Activated T-cell treated with anti-CD3 and anti-CD28 coated beads, Interleukin-2, amount 50 U/mL, for 1 hour (primary cell): ENCODE data around the gene TRPV4.

Experiments used
- DNase-seq: peaks from one replicate; pipeline ENCODE4 v3.0.0-alpha.2; 2020

The TRPV4 gene

DNA sequence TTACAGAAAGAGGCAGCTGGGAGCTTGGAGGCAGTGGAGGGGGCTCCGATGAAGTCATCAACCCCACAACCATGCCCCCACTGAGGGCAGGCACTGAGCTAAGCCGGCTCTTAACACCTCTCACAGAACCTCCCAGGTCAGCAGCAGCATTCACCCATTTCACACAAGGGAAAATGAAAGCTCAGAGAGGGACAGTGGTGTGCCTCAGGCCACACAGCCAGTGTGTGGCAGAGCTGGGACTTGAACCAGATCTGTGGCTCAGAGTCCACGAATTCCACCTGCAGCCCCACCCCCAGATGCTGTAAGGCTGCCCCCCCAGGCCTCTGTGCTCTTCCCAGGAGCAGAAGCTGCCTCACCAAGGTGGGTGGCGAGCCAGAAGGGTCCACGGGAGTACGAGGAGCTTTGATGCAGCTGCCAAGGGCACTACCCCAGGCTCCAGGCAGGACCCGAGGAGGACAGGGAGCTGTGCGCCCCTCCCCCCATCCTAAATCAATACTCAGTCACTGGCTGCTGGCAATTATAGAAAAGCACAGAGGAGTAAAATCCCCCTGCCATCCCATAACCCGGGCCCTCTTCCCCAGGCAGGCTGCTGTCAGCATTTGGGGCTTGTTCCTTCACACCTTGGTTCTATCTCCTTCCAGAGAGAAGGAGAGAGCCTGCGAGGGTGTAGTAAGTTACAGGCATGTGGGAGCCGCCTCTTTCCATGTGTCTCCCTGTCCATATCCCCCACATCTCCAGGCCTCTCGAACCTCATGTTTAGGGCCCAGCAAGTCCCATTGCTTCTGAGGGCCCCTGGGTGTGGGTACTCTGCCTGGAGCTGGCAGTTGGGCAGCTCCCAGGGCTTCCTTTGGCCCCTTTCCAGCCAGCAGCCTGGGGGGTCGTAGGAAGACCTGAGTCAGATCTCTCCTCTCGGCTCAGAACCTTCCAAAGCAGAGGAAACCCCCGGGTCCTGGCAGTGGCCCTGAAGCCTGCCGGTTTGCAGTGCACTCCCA is 72.0 kb downstream of the TRPV4 start:
- no peak for DNase-seq

DNA sequence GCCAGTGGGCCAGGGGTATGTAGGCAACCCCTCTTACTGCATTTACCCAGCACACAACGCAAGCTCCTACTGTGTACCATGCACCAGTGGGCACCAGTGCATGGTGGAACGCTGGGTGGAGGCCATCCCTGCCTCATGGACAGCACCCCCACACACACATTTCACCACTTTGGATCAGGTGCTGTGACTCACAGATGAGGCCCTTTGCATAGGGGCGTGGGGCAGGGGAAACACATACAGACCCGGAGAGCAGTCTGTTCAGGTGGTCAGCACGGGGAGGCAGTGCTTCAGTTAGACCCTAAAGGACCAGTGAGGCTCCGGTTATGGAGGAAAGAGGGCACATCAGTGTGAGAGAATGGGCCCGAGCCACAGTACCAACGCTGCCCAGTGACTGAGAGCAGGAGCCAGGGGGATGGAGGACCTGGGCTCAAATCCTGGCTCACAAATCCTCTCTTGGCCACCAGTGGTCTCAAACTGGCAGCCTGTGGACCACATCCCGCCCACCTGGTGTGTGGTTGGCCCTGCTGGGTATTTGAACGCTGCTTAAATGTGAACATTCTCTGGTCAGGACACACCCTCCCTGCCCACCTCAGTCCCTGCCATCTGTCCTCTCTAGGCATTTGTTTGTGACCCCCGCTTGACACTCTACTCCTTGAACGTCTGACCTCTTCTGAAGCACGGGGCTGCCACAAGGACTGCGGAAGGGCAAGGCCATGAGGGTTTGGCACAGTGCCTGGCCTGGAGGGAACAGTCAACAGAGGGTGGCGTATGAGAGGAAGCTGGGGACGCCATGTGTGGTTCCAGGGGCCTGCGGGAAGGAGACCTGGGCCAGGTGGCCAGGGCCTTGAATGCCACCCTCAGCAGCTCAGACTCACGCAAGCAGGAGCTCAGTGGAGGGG is 72.9 kb downstream of the TRPV4 start:
- DNase-seq: no peak

DNA sequence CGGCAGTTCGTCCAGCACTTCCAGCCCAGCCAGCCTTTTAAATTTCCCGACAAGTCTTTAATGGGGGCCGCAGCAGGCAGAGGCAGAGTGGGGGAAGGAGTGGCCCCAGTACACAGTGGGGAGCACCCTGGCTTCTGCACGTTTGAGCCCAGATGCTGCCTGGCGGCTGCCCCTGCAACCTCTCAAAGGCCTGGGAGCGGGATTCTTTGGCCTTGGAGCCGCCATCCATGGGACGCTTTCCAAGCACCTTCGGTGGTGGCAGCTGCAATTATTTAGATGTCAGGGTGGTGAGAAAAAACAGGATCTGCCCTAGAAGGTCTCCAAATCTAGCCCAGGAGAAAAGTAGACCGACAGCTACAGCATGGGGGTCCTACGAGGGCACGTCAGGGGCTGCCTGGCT is 73.6 kb downstream of the TRPV4 start:
- DNase-seq: peak; percentile 5

DNA sequence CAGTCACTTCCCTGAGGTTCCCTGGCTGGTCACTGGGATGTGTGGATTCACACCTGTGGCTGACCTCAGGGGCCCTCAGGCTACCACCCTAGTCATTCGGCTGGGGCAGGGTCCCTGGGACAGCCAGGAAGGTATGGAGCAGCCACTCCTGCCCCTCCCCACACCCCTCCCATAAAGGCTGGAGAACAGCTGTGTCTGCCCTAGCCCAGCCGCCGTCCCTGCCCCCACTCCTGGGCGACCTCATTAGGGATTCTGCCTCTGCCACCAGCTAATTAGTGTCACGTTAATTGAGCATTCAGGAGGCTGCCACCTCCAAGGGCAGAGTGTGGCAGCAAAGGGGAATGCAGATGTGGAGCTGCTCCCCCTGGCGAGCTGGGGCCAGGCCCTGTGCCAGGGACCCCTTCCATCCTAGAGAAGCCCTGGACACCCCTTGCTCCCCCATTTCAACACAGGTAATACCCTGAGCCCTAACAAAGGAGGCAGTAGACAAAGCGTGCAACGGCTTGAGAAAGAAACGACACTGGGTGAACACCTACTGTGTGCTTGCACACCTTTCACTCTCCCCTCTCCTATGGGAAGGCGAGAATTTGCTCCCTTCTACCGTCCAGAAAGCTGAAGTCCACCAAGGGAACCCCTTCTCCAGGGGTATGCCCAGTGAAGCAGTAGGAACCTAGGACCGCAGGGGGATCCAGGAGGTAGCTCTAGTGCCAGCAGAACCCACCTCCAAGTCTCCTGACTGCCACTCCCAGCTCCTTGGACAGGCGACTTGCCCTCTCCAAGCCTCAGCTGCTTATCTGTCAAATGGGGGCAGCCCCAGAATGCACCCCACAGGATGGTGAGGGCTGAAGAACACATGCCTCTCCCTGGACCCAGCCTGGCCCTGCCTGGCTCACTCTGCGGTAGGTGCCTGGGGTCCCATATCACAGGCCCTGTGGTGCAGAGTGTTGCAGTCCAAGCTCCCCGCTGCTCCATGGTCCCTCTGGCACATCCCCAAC is 74.5 kb downstream of the TRPV4 start:
- peak; percentile 11 for DNase-seq

DNA sequence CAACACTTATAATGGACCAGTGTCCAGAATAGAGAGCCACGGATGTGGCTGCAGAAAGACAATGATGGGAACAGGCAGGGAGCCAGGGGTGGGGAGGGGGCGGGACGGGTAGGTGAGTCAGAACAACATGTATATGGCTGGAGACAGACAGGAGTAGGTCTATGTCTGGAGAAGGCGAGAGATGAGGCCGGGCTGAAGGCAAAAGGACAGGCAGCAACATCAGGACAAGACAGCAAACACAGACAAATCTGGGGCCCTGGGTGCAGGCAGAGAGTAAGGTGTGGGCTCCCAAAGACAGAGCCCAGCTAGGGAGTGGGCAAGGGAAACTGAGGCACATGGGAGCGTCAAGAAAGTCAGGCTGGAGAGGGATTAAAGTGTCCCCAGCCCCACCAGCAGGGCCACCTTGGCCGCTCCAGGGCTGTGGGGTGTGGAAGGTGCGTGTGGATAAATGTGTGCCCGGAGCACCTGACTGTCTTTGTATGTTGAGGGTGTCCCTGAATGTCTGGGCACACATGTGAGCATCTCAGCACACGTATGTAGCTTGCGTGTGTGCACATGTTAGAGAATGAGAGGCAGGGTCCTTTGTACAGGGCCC is 75.4 kb downstream of the TRPV4 start:
- DNase-seq: peak; percentile 7

DNA sequence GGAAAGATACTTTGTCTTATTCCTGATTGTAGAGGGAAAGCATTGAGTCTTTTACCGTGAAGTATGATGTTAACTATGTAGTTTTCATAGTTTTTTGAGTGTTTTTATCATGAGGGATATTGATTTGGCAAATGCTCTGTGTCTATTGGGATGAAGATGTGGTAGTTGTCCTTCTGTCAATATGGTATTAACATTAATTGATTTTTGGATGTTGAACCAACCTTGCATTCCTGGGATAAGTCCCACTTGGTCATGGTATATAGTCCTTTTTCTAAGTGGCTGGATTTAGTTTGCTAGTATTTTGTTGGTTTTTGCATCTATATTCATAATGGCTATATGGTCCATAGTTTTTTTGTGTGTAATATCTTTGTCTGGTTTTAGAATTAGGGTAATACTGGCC is 76.7 kb downstream of the TRPV4 start:
- no peak for DNase-seq

DNA sequence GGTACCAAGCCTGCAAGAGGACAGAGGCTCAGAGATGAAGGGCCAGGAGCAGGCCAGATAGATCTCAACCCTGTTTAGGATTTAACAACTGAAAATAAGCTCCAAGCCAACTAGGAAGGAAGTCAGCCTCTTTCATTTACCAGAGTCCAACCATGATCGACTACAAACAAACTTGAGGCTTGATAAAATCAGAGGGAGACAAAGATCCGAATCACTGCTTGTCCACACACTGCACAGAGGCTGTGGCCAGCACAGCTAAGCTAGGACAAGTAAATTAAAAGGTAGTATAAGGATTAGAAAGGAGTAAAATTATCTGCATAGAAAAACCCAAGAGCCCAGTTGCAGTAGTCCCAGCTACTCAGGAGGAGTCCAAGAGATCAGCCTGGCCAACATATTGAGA is 79.2 kb downstream of the TRPV4 start:
- no peak for DNase-seq

DNA sequence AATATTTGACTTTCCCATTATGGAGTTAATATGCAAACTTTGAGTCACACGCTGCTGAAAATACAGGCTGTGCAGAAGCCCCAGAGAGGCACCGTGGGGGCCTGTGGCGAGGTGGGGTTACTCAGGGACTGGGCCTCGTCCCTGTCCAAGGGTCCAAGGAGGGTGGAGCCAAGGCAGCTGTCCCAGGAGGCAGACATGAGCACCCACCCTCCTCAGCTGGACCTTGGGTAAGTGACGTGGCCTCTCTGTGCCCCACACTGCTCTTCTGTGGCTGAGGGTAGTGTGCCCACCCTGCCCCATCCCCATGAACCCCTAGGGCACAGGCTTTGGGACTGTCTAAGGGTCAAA is 80.2 kb downstream of the TRPV4 start:
- DNase-seq: peak; percentile 2

DNA sequence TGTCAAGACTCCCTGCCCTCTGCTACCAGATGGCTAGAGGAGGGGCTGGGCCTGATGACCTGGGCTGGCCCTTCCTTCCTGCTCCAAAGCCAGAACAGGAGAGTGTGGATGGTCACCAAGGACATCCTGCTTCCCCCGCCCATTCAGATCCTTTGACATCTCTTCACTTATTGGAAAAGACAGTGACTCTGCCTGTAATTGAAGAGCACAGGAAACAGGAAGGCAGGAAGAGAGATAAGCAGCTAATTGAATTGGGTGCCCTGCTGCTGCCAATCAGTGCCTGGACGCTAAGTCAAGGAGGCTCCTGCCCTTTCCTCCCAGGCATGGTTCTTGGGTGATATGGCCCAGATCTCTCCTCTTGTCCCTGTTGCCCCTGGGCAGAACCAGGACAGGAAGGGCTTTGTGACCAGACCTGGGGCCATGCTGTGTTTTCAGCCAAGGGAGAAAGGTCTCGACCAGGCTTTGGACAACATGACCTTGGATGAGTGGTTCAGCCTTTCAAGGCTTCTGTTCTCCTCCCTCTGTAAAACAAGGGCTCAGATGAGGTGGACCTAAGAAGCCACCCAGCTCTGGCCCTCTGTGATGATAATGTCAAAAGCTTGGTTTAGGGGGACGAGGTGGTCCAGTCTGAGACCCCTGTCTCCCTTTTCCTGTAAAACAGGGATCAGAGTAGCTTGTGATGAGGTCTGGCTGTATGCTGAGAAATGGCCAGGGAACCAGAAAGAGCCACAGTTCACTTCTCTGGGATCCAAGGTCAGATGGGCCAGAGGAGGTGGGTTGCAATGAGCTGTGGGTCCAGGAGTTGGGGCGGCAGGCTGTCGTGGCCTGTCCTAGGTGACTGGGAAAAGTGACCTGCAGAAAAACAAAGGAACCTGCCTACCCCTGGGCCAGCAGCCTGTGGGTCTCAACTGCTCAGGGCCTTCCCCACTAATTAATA is 80.8 kb downstream of the TRPV4 start:
- DNase-seq: no peak

DNA sequence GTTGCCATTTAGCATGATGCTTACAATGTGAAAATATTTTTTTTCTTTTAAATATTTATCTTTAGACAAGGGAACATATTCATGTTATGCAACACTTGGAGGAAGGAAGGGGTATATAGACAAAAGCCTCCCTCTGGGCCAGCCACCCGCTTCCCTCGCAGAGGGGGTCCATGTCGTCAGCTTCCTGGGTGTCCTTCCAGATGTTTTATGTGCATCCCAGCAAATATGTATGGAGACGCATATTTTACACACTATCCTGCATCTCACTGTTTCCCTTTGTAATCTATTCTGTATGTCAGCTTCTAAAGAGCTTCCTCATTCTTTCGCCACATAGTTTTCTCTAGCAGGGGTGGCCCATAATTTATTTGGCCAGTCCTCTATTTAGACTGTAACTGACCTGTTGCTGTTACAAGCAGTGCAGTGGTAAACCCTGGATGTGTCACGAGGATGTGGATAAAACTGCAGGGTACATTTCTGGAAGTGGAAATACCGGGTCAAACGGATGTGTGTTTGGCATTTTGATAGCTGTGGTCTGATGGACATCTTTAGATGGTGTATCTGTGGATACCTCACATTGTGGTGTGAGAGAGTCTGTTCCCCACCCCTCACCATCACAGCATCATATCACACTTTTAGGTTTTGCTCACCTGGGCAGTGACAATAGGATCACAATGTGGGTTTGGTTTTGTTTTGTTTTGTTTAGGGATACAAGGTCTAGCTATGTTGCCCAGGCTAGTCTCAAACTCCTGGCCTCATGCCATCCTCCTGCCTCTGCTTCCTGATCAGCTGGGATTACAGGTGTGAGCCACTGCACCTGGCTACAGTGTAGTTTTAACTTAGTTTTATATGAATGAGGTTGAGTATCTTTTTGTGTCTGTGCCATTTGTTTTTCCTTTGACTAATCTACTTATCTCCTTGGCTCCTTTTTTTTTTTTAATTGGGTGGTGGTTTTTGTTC is 87.9 kb downstream of the TRPV4 start:
- DNase-seq: no peak

DNA sequence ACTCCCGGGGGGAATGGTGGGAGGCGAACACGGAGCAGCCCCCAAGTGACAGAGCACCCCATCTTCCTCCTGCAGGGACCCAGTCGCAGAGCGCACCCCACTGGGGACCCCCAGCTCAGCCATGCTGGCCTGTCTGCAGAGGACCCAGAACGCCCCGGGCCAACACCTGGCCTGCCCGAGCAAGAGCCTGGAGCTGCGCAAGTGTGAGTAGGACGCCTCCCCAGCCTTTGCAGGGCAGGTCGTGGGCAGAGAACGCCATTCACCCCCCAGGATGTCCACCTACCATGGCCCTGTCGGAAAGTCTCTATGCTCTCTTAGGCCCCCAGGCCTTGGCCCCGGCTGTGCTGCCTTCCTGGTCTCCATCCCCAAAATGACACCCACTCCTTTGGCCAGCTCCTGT is 89.2 kb downstream of the TRPV4 start:
- DNase-seq: no peak

DNA sequence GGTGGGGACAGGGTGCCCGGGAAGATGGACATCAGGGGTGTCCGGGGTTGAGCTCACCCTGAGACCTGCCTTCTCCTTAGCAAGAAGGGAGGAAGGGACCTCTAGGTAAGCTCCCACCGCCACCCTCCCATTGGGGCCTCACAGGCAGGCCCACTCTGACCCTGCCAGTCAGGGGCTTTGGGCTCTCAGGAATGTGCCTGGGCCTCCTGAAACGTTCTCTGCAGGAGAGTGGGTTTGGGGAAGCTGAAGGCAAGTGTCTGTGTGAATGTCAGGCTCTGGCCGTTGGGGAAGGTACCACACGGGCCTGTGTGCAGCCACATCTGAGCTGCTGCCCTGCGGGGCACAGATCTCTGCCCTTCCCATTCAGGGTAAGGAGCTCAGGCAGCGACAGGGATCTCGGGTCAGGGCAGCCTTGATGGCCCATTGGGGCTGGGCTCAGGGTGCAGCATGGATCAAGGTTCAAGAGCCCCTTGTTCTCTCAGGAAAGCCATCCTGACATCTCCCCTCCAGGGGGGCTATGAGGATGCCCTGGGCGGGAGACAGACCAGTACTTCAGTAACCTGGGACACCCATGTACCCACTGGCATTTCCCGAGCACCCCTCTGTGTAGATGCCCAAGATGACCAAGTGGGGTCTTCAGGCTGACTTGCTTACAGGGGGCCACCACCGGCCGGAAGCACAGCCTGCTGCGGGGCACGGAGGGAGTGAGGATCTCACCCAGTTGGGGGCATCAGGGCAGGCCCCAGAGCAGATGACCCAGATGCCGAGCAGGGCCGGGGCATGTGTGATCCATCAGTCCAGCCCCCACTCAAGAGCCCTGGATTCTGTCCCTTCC is 89.9 kb downstream of the TRPV4 start:
- DNase-seq: no peak

DNA sequence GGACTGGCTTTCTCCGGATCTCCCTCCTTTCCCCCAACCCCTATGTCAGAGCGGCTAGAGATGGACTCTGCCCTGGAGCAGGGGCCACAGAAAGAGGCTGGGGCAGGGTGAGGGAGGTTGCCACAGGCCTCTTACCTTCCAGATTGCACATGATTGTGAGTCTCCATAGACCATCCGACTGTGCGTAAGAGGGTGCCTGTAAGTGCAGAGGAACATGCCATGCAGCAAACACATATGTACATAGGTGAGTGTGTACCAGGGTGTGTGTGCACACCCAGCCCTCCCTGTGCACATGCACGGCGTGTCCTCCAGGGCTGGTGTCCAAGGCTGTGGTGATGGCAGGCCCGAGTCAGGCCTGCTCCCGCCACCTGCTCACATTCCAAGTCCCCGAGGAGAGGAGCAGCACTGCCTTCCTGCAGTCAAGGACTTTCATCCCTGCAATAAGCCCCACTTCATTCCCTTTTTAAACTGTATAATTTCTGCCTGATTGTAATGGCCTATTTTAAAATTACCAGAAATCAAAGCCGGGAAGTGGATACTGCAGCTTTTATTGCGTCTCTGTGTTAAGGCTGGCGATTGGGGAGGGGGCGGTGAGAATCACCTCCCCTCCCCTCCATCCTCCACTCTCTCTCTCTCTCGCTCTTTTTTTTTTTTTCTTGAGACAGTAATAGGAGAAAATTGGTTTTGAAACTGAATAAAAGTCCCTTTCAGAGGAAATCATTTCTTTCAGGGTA is 91.1 kb downstream of the TRPV4 start:
- DNase-seq: no peak

DNA sequence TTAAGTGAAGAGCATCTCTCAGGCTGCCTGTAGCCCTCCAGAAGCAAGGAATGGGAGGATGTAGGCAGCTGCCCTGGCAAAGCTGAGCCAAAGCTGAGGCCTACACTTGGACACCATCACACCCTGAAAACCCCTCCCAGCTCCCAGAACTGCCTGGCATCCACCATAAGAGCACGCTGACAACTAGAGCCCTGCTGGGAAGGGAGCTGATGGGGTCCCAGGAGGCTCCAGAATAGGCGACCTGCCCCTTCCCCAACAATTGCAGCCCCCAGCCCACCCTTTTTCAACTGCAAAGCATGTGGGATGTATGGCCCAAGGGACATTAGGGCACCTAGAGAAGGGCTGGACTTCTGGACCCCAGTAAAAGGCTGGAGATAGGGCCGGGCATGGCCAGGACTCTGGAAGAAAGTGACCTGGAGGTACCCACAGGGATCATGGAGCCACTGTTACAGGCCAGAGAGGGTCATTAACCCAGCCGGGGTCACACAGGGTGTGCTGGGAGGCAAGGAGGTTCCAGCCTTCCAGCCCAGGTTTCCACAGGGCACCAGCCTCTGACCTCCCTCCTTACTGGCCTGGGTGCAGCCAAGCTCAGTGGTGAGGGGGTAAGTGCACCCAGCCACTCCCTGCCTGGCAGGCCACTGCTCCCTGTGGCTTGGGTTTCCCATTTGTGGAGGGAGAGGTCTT is 91.8 kb downstream of the TRPV4 start:
- DNase-seq: no peak

DNA sequence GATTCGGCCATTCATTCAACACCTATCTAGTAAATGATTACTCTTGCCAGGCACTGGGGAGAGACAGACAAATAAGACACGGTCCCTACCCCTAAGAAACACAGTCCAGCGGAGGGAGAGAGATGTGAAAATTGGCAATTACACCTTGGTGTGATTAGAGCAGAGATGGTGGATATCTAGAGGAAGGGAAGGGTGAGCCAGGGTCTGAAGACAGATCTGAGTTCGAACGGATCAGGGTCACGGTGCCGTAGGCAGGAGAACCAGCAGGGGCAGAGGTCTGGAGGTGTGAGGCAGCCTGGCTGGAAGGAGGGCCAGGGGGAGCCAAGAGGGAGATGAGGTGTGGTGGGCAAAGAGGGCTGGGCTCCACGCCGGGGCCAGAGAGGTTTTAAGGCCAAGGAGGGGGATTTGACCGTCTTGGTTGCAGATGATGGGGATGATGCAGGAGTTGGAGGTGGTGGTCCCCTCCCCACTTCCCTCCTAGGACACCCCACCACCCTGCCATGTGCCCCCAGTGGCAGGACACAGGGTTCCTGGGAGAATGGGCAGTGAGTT is 92.4 kb downstream of the TRPV4 start:
- DNase-seq: peak; percentile 13

DNA sequence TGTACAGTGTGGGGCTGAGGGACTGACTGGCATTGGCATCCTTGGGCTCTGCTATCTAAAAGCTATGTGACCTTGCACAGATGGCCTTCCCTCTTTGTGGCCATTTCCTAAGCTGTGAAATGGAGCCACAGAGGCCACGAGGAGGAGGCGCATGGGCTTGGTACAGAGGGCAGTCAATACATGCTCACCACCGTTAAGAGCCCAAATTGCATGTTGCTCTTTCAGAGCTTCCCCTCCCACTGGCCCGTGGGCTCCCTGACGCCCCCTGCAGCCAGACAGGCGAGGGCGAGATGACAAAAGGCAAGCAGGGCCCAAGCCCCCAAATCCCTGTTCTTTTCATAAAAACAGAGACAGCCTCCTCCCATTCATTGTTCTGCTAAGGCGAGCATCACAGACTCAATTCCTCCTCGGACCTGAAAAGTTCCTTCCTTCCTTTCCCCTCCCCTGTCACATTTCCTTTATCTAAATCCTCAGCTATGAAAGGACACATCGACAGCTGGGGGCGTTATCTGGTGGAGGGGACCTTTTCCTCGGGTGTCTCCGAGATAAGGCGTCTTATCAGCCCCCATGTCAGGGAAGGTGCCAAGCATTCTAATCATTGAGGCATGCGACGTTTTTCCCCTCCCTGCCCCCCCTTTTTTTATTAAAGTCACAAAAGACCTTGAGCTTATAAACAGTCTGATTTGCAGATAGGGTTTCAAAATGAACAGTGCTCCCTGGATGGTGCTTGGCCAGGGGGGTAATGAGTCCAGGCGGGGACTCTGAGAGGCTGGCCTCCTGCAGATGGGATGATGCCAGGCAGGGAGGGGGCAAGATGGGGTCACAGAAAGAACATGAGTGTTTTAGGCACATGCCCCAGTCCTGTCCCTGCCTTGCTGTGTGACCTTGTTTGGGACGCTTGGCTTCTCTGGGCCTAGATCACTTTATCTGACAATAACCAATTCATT is 93.2 kb downstream of the TRPV4 start:
- peak; percentile 21 for DNase-seq
